PC-3 (cell line): ENCODE measurements around the gene CTSA. TPM values are rescaled to one million over a fixed set of nuclear protein-coding genes. Genes with fewer than 3 reads are reported as not detected.

ENCODE experiments used
- ATAC-seq: fragments of 200-7000 bp; cut with Tn5 transposase; 2 replicates; pipeline ENCODE4 v1.9.1; 2020; ENCODE audit warnings: mild to moderate bottlenecking, moderate library complexity
- BruUV-seq: library from RNA; stranded (reverse); fragments of 400-500 nt; replicated peaks from 2 replicates; lab custom pipeline; 2021; lab: Mats Ljungman, UMichigan
- CTCF ChIA-PET: fragments of 300-600 bp; sonication (Branson Sonifier 250); formaldehyde crosslinking; loops from one replicate; lab custom pipeline; 2022; ENCODE audit warnings: antibody characterized with exemption; lab: Charles Lee
- POLR2A ChIA-PET: fragments of 300-600 bp; sonication (Branson Sonifier 250); formaldehyde crosslinking; loops from one replicate; lab custom pipeline; 2022; ENCODE audit warnings: antibody characterized with exemption; ENCODE audit not compliant: unreplicated experiment; lab: Charles Lee
- DNase-seq: peaks from one replicate; pipeline ENCODE4 v3.0.0-alpha.2; 2015
- H2AFZ ChIP-seq: fragments of 300-600 bp; sonication (generic); 2 replicates; pipeline ENCODE4 v1.6.0; 2016; ENCODE audit warnings: antibody characterized with exemption, low read length
- H3F3A ChIP-seq: fragments of 300-600 bp; sonication (generic); one replicate; pipeline ENCODE4 v1.6.0; 2017; ENCODE audit warnings: antibody characterized with exemption, low read length, control low read depth, mild to moderate bottlenecking; ENCODE audit not compliant: unreplicated experiment
- H3K27ac ChIP-seq: fragments of 300-600 bp; sonication (generic); 2 replicates; pipeline ENCODE4 v1.5.1; 2016; ENCODE audit warnings: mild to moderate bottlenecking, low read length
- H3K27me3 ChIP-seq: fragments of 300-600 bp; sonication (generic); 2 replicates; pipeline ENCODE4 v1.6.1; 2016; ENCODE audit warnings: low read length, mixed read lengths
- H3K36me3 ChIP-seq: fragments of 300-600 bp; sonication (generic); 2 replicates; pipeline ENCODE4 v1.6.1; 2016; ENCODE audit warnings: low read depth, mixed run types, low read length, mixed read lengths
- H3K4me1 ChIP-seq: fragments of 300-600 bp; sonication (generic); 2 replicates; pipeline ENCODE4 v1.5.1; 2016; ENCODE audit warnings: low read length; ENCODE audit not compliant: insufficient read depth
- H3K4me2 ChIP-seq: fragments of 300-600 bp; sonication (generic); 2 replicates; pipeline ENCODE4 v1.6.0; 2016; ENCODE audit warnings: low read length
- H3K4me3 ChIP-seq: fragments of 300-600 bp; sonication (generic); 2 replicates; pipeline ENCODE4 v1.5.1; 2016; ENCODE audit warnings: mild to moderate bottlenecking, low read length, mixed read lengths
- H3K79me2 ChIP-seq: fragments of 300-600 bp; sonication (generic); 2 replicates; pipeline ENCODE4 v1.6.1; 2017; ENCODE audit warnings: low read length, mixed read lengths
- H3K9ac ChIP-seq: fragments of 300-600 bp; sonication (generic); 2 replicates; pipeline ENCODE4 v1.6.0; 2016; ENCODE audit warnings: mild to moderate bottlenecking, low read length
- H3K9me2 ChIP-seq: fragments of 300-600 bp; sonication (generic); replicated peaks from 2 replicates; pipeline ENCODE4 v1.6.1; 2016; ENCODE audit warnings: mixed run types, low read length, mixed read lengths
- H3K9me3 ChIP-seq: fragments of 300-600 bp; sonication (generic); 2 replicates; pipeline ENCODE4 v1.6.1; 2016; ENCODE audit warnings: low read length, mixed read lengths
- H4K20me1 ChIP-seq: fragments of 300-600 bp; sonication (generic); 2 replicates; pipeline ENCODE4 v1.6.1; 2016; ENCODE audit warnings: low read length, mixed read lengths
- EZH2 ChIP-seq: fragments of 300-600 bp; sonication (generic); IDR thresholded peaks from one replicate; pipeline ENCODE4 v1.6.1; 2017; ENCODE audit warnings: antibody characterized with exemption, mild to moderate bottlenecking, low read length; ENCODE audit not compliant: unreplicated experiment
- EZH2phosphoT487 ChIP-seq: fragments of 300-600 bp; sonication (generic); IDR thresholded peaks from 2 replicates; pipeline ENCODE4 v1.6.1; 2018; ENCODE audit warnings: mild to moderate bottlenecking, antibody characterized with exemption, low read length, borderline replicate concordance
- intact Hi-C: fragments of 100-400 bp; cut with micrococcal nuclease; formaldehyde crosslinking; loops from 2 replicates; pipeline ENCODE4 v1.9.0; 2023
- total RNA-seq: library from RNA; depleted of rRNA; stranded (reverse); fragments of >200 nt; gene quantifications from 2 replicates; pipeline ENCODE4 v1.2.3, GENCODE V29; 2014
- TF ChIP-seq, protein P1 (sequence below): fragments of 300-600 bp; sonication (generic); conservative IDR thresholded peaks from 2 replicates; pipeline ENCODE4 v1.5.1; 2017; ENCODE audit warnings: antibody characterized with exemption, low read depth, mild to moderate bottlenecking, low read length

Gene CTSA
- total RNA-seq, 1 experiment from 2014 or later, result 129 TPM

DNA sequence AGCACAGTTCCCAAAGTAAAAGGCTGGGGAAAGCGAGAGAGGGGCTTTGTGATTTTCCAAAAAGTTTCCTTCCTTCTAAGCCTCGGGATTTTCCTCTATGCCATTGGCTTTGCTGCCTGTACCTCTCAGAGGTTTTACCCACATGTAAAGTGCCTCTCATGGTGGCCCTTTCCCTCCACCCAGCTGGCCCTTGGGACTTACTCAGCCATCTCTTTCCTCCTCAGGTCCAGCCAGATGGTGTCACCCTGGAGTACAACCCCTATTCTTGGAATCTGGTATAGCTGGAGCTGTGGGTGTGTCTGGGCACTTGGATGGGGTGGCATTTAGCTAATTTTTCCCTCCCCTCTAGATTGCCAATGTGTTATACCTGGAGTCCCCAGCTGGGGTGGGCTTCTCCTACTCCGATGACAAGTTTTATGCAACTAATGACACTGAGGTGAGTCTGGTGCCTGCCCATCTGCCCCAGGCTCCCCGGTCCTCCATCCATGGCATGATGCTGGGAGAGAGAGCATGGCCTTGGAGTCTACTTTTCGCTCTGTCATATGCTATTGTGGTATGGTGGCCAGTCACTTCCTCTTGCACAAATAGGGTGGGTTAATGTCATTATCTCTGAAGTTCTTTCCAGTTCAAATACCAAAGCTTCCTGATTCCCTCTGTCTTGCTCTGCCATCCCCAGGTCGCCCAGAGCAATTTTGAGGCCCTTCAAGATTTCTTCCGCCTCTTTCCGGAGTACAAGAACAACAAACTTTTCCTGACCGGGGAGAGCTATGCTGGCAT, 1.1 kb downstream of the CTSA start:
- intact Hi-C loops, result loop anchor here (5.0 kb wide), 1 partner anchor 80 kb away; the partner anchor contains the start of gene UBE2C
- POLR2A ChIA-PET, result interaction anchor here (0.5 to 0.6 kb wide), 2 partner anchors 12 to 27 kb away, joined by 3 to 4 read pairs; no protein-coding TSS in a partner anchor
- no peaks in the 10 kb centered on the region for H3K27me3 ChIP-seq
- H3K79me2 ChIP-seq, result 0 out of 2 replicates have a peak, but pooled peaks cover 10% of the 10 kb centered on the region
- ATAC-seq, result peak; percentile 63
- no TSS peak for BruUV-seq
- CTCF ChIA-PET, result interaction anchor here (0.6 to 1.0 kb wide), 4 partner anchors 66 to 79 kb away, joined by 3 read pairs; no protein-coding TSS in a partner anchor
- peak; percentile 55 for DNase-seq
- H3K9me2 ChIP-seq, result no peaks in the 10 kb centered on the region
- H3K4me1 ChIP-seq, result peaks cover 23% of the 10 kb centered on the region
- no peaks in the 10 kb centered on the region for H3K9me3 ChIP-seq
- TF ChIP-seq EZH2phosphoT487, result no peak
- TF ChIP-seq, protein P1, sequence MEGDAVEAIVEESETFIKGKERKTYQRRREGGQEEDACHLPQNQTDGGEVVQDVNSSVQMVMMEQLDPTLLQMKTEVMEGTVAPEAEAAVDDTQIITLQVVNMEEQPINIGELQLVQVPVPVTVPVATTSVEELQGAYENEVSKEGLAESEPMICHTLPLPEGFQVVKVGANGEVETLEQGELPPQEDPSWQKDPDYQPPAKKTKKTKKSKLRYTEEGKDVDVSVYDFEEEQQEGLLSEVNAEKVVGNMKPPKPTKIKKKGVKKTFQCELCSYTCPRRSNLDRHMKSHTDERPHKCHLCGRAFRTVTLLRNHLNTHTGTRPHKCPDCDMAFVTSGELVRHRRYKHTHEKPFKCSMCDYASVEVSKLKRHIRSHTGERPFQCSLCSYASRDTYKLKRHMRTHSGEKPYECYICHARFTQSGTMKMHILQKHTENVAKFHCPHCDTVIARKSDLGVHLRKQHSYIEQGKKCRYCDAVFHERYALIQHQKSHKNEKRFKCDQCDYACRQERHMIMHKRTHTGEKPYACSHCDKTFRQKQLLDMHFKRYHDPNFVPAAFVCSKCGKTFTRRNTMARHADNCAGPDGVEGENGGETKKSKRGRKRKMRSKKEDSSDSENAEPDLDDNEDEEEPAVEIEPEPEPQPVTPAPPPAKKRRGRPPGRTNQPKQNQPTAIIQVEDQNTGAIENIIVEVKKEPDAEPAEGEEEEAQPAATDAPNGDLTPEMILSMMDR, result peak; percentile 57
- no peaks in the 10 kb centered on the region for H3F3A ChIP-seq
- H3K27ac ChIP-seq, result no peak overlapping the region
- H3K4me2 ChIP-seq, result peak overlapping the region; percentile 96
- H3K4me3 ChIP-seq, result peak overlapping the region; percentile 78
- peak overlapping the region; percentile 89 for H2AFZ ChIP-seq
- H4K20me1 ChIP-seq, result no peaks in the 10 kb centered on the region
- H3K9ac ChIP-seq, result peak overlapping the region; percentile 76
- peaks cover 15% of the 10 kb centered on the region; the same call in 1 of the 2 replicates for H3K36me3 ChIP-seq

DNA sequence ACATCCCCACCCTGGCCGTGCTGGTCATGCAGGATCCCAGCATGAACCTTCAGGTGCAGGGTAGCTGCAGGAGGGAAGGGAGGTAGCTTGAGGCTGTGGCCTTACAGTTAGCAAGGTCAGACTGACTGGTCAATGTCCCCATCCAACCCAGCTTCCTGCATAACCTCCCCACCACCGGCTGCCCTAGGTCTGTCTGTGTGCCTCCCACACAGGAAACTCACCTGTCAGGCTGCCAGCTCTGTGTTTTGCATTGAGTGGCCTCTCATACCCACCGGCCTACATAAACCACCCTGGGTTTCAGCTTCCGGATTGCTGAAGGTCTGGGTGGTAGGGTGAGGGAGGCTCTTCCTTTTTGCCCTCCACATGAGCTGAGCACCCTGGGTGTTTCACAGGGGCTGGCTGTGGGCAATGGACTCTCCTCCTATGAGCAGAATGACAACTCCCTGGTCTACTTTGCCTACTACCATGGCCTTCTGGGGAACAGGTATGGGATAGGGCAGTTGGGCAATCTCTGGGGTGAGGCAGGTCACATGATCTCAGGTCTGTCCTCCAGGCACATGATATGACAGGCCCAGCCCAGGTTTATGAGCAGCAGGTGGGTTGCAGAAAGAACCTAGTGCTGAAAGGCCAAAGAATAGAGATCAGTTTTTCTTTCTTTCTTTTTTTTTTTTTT, 1.8 kb downstream of the CTSA start:
- no peaks in the 10 kb centered on the region for H3K9me2 ChIP-seq
- no peak for ATAC-seq
- no peak for DNase-seq
- no peak overlapping the region for H3K9ac ChIP-seq
- H3K27me3 ChIP-seq, result no peaks in the 10 kb centered on the region
- no TSS peak for BruUV-seq
- H3K4me2 ChIP-seq, result 0 out of 2 replicates have a peak overlapping the region, but pooled peaks have one; percentile 96
- no peak overlapping the region for H3K27ac ChIP-seq
- H3F3A ChIP-seq, result no peaks in the 10 kb centered on the region
- peaks cover 23% of the 10 kb centered on the region for H3K4me1 ChIP-seq
- TF ChIP-seq EZH2 (no peak), EZH2phosphoT487 (no peak)
- TF ChIP-seq, protein P1, result no peak
- no peak overlapping the region for H2AFZ ChIP-seq
- no peak overlapping the region for H3K4me3 ChIP-seq
- H3K9me3 ChIP-seq, result no peaks in the 10 kb centered on the region
- peaks cover 16% of the 10 kb centered on the region; the same call in 1 of the 2 replicates for H3K36me3 ChIP-seq
- ChIA-PET CTCF (interaction anchor here (0.6 to 1.0 kb wide), 3 partner anchors 67 to 80 kb away, joined by 3 read pairs; no protein-coding TSS in a partner anchor), POLR2A (interaction anchor here (0.6 kb wide), 1 partner anchor 27 kb away, joined by 4 read pairs; no protein-coding TSS in a partner anchor)
- 0 out of 2 replicates have a peak, but pooled peaks cover 10% of the 10 kb centered on the region for H3K79me2 ChIP-seq
- H4K20me1 ChIP-seq, result no peaks in the 10 kb centered on the region
- intact Hi-C loops, result loop anchor here (5.0 kb wide), 1 partner anchor 81 kb away; the partner anchor contains the start of gene UBE2C
